Suprapubic skin (tissue), 3 donors: ENCODE data around the gene ARHGAP4.

Source experiments
- POLR2AphosphoS5 ChIP-seq, 3 donors: sonication (generic); formaldehyde crosslinking; IDR thresholded peaks; one replicate each; pipeline ENCODE4 v1.6.1; 2017; ENCODE audit warnings: antibody characterized with exemption in 3 of 3
- TF ChIP-seq, protein P1 (sequence below), 2 donors: fragments of 200-600 bp in 1 of 2; fragments of 450-650 bp in 1 of 2; sonication (generic) in 1 of 2; IDR thresholded peaks; one replicate each; pipeline ENCODE4 v1.5.1; 2016 to 2019; ENCODE audit warnings: antibody characterized with exemption in 2 of 2, mild to moderate bottlenecking in 1 of 2, moderate library complexity in 1 of 2

DNA sequence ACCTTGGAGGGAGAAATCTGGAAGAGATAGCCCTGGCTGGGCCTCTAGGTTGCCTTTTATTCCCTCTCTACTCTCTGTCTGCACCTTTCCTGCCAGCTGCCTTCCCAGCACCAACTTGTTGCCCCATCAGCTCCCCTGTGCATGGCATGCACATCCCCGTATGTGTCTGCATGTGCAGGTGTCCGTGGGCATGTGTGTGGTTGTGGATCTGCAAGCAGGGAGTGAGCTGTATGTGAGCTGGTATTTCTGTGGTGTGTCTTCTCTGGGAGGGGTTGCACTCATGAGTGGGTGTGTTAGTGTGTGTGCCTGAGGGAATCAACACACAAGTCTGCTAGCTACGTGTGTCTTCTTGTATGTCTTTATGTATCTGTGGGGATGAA lies 50.0 kb downstream of the ARHGAP4 start:
- TF ChIP-seq, protein P1, sequence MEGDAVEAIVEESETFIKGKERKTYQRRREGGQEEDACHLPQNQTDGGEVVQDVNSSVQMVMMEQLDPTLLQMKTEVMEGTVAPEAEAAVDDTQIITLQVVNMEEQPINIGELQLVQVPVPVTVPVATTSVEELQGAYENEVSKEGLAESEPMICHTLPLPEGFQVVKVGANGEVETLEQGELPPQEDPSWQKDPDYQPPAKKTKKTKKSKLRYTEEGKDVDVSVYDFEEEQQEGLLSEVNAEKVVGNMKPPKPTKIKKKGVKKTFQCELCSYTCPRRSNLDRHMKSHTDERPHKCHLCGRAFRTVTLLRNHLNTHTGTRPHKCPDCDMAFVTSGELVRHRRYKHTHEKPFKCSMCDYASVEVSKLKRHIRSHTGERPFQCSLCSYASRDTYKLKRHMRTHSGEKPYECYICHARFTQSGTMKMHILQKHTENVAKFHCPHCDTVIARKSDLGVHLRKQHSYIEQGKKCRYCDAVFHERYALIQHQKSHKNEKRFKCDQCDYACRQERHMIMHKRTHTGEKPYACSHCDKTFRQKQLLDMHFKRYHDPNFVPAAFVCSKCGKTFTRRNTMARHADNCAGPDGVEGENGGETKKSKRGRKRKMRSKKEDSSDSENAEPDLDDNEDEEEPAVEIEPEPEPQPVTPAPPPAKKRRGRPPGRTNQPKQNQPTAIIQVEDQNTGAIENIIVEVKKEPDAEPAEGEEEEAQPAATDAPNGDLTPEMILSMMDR (IDR thresholded peaks at IDR 0.05): no peak
- TF ChIP-seq POLR2AphosphoS5 (IDR thresholded peaks at IDR 0.05): no peak
